Anterior cingulate cortex (tissue), 58 donors: ENCODE measurements around the gene ZMAT5.

Experiments
- DNase-seq, 58 donors: peaks; one replicate each; lab custom pipeline; 2025; lab: John Stamatoyannopoulos, UW

ZMAT5 gene

GRCh38 chr22:29735416-29735815 lies 31.4 kb downstream of the ZMAT5 start:
- DNase-seq = no peak

GRCh38 chr22:29734838-29735237 lies 32.0 kb downstream of the ZMAT5 start:
- no peak for DNase-seq

GRCh38 chr22:29734406-29734805 lies 32.4 kb downstream of the ZMAT5 start:
- DNase-seq = no peak

GRCh38 chr22:29733362-29734201 lies 33.2 kb downstream of the ZMAT5 start:
- peak in 2 of 58 donors; percentile 6 to 18 for DNase-seq

- DNase-seq = no peak
These were observed 33.9 kb downstream of the ZMAT5 start for GRCh38 chr22:29732883-29733282.

GRCh38 chr22:29731058-29731850 lies 35.6 kb downstream of the ZMAT5 start:
- no peak for DNase-seq

GRCh38 chr22:29729161-29729560 lies 37.6 kb downstream of the ZMAT5 start:
- no peak for DNase-seq

GRCh38 chr22:29727131-29727523 lies 39.7 kb downstream of the ZMAT5 start:
- DNase-seq = peak in 13 of 58 donors; percentile 5 to 38 (median 17)

- DNase-seq = no peak
These were observed 40.2 kb downstream of the ZMAT5 start for GRCh38 chr22:29726512-29727130.

GRCh38 chr22:29726106-29726505 lies 40.7 kb downstream of the ZMAT5 start:
- DNase-seq = no peak

- no peak for DNase-seq
These were observed 42.0 kb downstream of the ZMAT5 start for GRCh38 chr22:29724843-29725242.

GRCh38 chr22:29723766-29724165 lies 43.0 kb downstream of the ZMAT5 start:
- DNase-seq = no peak

- DNase-seq = no peak
These were observed 44.2 kb downstream of the ZMAT5 start for GRCh38 chr22:29722587-29722986.

- no peak for DNase-seq
These were observed 44.7 kb downstream of the ZMAT5 start for GRCh38 chr22:29722151-29722550.

- no peak for DNase-seq
These were observed 45.9 kb downstream of the ZMAT5 start for GRCh38 chr22:29720811-29721323.

- no peak for DNase-seq
These were observed 46.7 kb downstream of the ZMAT5 start, which contains the start of gene CABP7 for GRCh38 chr22:29719899-29720645. CABP7 (plus strand) TSS chr22:29720003; CDS start chr22:29720425, 422 bp downstream.

- no peak for DNase-seq
These were observed 47.6 kb downstream of the ZMAT5 start for GRCh38 chr22:29718949-29719898.

- no peak for DNase-seq
These were observed 49.0 kb downstream of the ZMAT5 start for GRCh38 chr22:29717789-29718188.
